Lower leg skin (tissue), 4 donors: Measurements from ENCODE around the gene S100A8. TPM values are rescaled to one million over a fixed set of nuclear protein-coding genes. Genes with fewer than 3 reads are reported as not detected.

Source experiments
- DNase-seq, 2 donors: peaks; one replicate each; pipeline ENCODE4 v3.0.0-alpha.2; 2019; ENCODE audit warnings: low spot score in 2 of 2
- H3K4me3 ChIP-seq: fragments of 200-600 bp; sonication (generic); 2 replicates; pipeline ENCODE4 v1.5.1; 2017; ENCODE audit warnings: mild to moderate bottlenecking, low read depth; ENCODE audit not compliant: poor library complexity, severe bottlenecking
- CTCF ChIP-seq, 3 donors: fragments of 450-650 bp; IDR thresholded peaks; one replicate each; pipeline ENCODE4 v1.5.1; 2016; ENCODE audit warnings: antibody characterized with exemption in 3 of 3, mild to moderate bottlenecking in 3 of 3, moderate library complexity in 2 of 3
- POLR2A ChIP-seq, 2 donors: fragments of 450-650 bp; IDR thresholded peaks; one replicate each; pipeline ENCODE4 v1.6.1; 2016 to 2017; ENCODE audit warnings: antibody characterized with exemption in 2 of 2, mild to moderate bottlenecking in 1 of 2, moderate library complexity in 1 of 2
- WGBS, 2 donors: methylation state at CpG; one replicate each; pipeline ENCODE4 v1.1.5; 2018; 5-methylcytosine and 5-hydroxymethylcytosine counted together
- intact Hi-C: fragments of 100-400 bp; cut with DNase I; formaldehyde crosslinking; loops from one replicate; pipeline ENCODE4 v1.15.0; 2023; ENCODE audit warnings: low total_unique reads
- total RNA-seq, 4 donors: library from RNA; depleted of rRNA; stranded (reverse); fragments of >200 nt; gene quantifications; one replicate each; pipeline ENCODE4 v1.1.0, GENCODE V29; 2016

The S100A8 gene
- total RNA-seq, 4 donors from 2014 or later: 1.3 to 14.3 (median 6.0) TPM

GRCh38 chr1:153342178-153342577 is 48.7 kb downstream of the S100A8 start:
- DNase-seq: no peak
- H3K4me3 ChIP-seq: no peak overlapping the region
- TF ChIP-seq POLR2A (IDR thresholded peaks at IDR 0.05): no peak
- no peak for TF ChIP-seq CTCF (IDR thresholded peaks at IDR 0.05)
- intact Hi-C loops: no loop called here
- 66 to 75% methylated on average over 3 of the region's 3 CpGs for WGBS, 2 donors

- 90 to 91% methylated on average over 4 of the region's 4 CpGs for WGBS, 2 donors
- intact Hi-C loops: no loop called here
- TF ChIP-seq POLR2A (IDR thresholded peaks at IDR 0.05) (no peak), CTCF (IDR thresholded peaks at IDR 0.05) (no peak)
- peak in 1 of 2 donors; percentile 57 for DNase-seq
- H3K4me3 ChIP-seq: no peak overlapping the region
Observed at GRCh38 chr1:153341431-153341934, 49.4 kb downstream of the S100A8 start.

GRCh38 chr1:153340356-153340755 is 50.5 kb downstream of the S100A8 start:
- intact Hi-C loops: no loop called here
- TF ChIP-seq POLR2A (IDR thresholded peaks at IDR 0.05) (no peak), CTCF (IDR thresholded peaks at IDR 0.05) (no peak)
- DNase-seq: peak in 1 of 2 donors; percentile 70

More at GRCh38 chr1:153340356-153340755, 50.5 kb downstream of the S100A8 start:
- H3K4me3 ChIP-seq: no peak overlapping the region
- 75 to 89% methylated on average over 10 of the region's 10 CpGs for WGBS, 2 donors

Other genes with a start within 250 kb of the S100A8 start
- 100 to 1,000 TPM in 2 of 4 donors, 10 to 100 TPM in 2; 58.1 to 175 (median 92.7) TPM for gene SPRR2G, start 240.2 kb downstream of the S100A8 start, total RNA-seq
- not detected for gene LELP1, start 187.6 kb downstream of the S100A8 start, total RNA-seq
- gene PRR9, start 173.5 kb downstream of the S100A8 start, total RNA-seq: 10 to 100 TPM in 1 of 4 donors, 1 to 10 TPM in 1, under 1 TPM in 2; 0.34 to 46.0 (median 0.91) TPM
- 100 to 1,000 TPM; 434 to 831 (median 725) TPM for gene LORICRIN, start 131.4 kb downstream of the S100A8 start, total RNA-seq
- 10 to 100 TPM; 33.1 to 66.1 (median 60.3) TPM for gene PGLYRP3, start 78.1 kb downstream of the S100A8 start, total RNA-seq
- 10 to 100 TPM; 10.2 to 36.1 (median 18.7) TPM for gene PGLYRP4, start 42.2 kb downstream of the S100A8 start, total RNA-seq
- gene S100A9, start 33.2 kb downstream of the S100A8 start, total RNA-seq: 10 to 100 TPM; 21.6 to 53.2 (median 31.3) TPM
- gene S100A12, start 15.5 kb downstream of the S100A8 start, total RNA-seq: 1 to 10 TPM in 1 of 4 donors, not detected in 3; 2.0 TPM
- gene S100A7A, start 25.4 kb upstream of the S100A8 start, total RNA-seq: not detected
- 10 to 100 TPM; 12.2 to 46.8 (median 31.3) TPM for gene S100A7, start 69.6 kb upstream of the S100A8 start, total RNA-seq
- 100 to 1,000 TPM; 147 to 251 (median 192) TPM for gene S100A6, start 144.9 kb upstream of the S100A8 start, total RNA-seq
- not detected for gene S100A5, start 149.9 kb upstream of the S100A8 start, total RNA-seq
- 100 to 1,000 TPM in 3 of 4 donors, 10 to 100 TPM in 1; 94.4 to 215 (median 146) TPM for gene S100A4, start 154.7 kb upstream of the S100A8 start, total RNA-seq
- 10 to 100 TPM in 1 of 4 donors, 1 to 10 TPM in 2, not detected in 1; 1.2 to 78.2 (median 2.2) TPM for gene S100A3, start 158.2 kb upstream of the S100A8 start, total RNA-seq
- 100 to 1,000 TPM in 1 of 4 donors, 10 to 100 TPM in 3; 71.5 to 143 (median 96.4) TPM for gene S100A2, start 174.8 kb upstream of the S100A8 start, total RNA-seq
- gene S100A16, start 222.1 kb upstream of the S100A8 start, total RNA-seq: 100 to 1,000 TPM; 289 to 390 (median 329) TPM
- 100 to 1,000 TPM; 416 to 668 (median 495) TPM for gene S100A14, start 225.3 kb upstream of the S100A8 start, total RNA-seq
- 10 to 100 TPM; 44.1 to 72.8 (median 47.2) TPM for gene S100A13, start 236.4 kb upstream of the S100A8 start, total RNA-seq
- 10 to 100 TPM in 3 of 4 donors, 1 to 10 TPM in 1; 8.7 to 33.5 (median 23.8) TPM for gene S100A1, start 237.4 kb upstream of the S100A8 start, total RNA-seq
- gene CHTOP, start 243.0 kb upstream of the S100A8 start, total RNA-seq: 10 to 100 TPM; 56.1 to 86.9 (median 65.5) TPM